SK-N-SH treated with all-trans-retinoic acid at 6 μM for 48 hours (cell line): ENCODE measurements around the gene PRSS33.

ENCODE experiments used
- ATAC-seq: fragments of 200-7000 bp; cut with Tn5 transposase; 3 replicates; pipeline ENCODE4 v1.9.1; 2020; ENCODE audit warnings: mild to moderate bottlenecking, moderate library complexity
- BACH2 ChIP-seq: fragments of 250-450 bp; sonication (Bioruptor Pico); IDR thresholded peaks from 2 replicates; pipeline ENCODE4 v1.9.0; 2021; ENCODE audit warnings: mild to moderate bottlenecking, borderline replicate concordance
- CSDC2 ChIP-seq: fragments of 250-450 bp; sonication (Bioruptor Pico); IDR thresholded peaks from 2 replicates; pipeline ENCODE4 v1.5.0; 2020; ENCODE audit warnings: mild to moderate bottlenecking, moderate library complexity
- ESRRG ChIP-seq: fragments of 250-450 bp; sonication (Bioruptor Pico); IDR thresholded peaks from 2 replicates; pipeline ENCODE4 v1.6.1; 2021; ENCODE audit warnings: mild to moderate bottlenecking
- GLIS3 ChIP-seq: fragments of 250-450 bp; sonication (Bioruptor Pico); IDR thresholded peaks from 2 replicates; pipeline ENCODE4 v1.5.0; 2020; ENCODE audit warnings: mild to moderate bottlenecking, moderate library complexity
- OSR1 ChIP-seq: fragments of 250-450 bp; sonication (Bioruptor Pico); IDR thresholded peaks from 2 replicates; pipeline ENCODE4 v1.8.0; 2022; ENCODE audit warnings: moderate library complexity, mild to moderate bottlenecking, inconsistent platforms
- PPARA ChIP-seq: fragments of 250-450 bp; sonication (Bioruptor Pico); IDR thresholded peaks from 2 replicates; pipeline ENCODE4 v1.5.0; 2020; ENCODE audit warnings: mild to moderate bottlenecking, borderline replicate concordance
- RARB ChIP-seq: fragments of 250-450 bp; sonication (Bioruptor Pico); IDR thresholded peaks from 2 replicates; pipeline ENCODE4 v1.8.0; 2021; ENCODE audit warnings: mild to moderate bottlenecking, moderate library complexity
- TCF4 ChIP-seq: fragments of 250-450 bp; sonication (Bioruptor Pico); IDR thresholded peaks from 2 replicates; pipeline ENCODE4 v1.8.0; 2021; ENCODE audit warnings: mild to moderate bottlenecking, moderate library complexity, borderline replicate concordance
- TOX ChIP-seq: fragments of 250-450 bp; sonication (Bioruptor Pico); IDR thresholded peaks from 2 replicates; pipeline ENCODE4 v1.8.0; 2021; ENCODE audit warnings: mild to moderate bottlenecking, moderate library complexity, borderline replicate concordance
- ZC3H10 ChIP-seq: fragments of 250-450 bp; sonication (Bioruptor Pico); IDR thresholded peaks from 2 replicates; pipeline ENCODE4 v1.5.1; 2021; ENCODE audit warnings: mild to moderate bottlenecking, moderate library complexity
- ZFP30 ChIP-seq: fragments of 450-650 bp; formaldehyde crosslinking; IDR thresholded peaks from 2 replicates; pipeline ENCODE4 v1.5.0; 2022; ENCODE audit warnings: mild to moderate bottlenecking, moderate library complexity
- ZNF565 ChIP-seq: fragments of 450-650 bp; formaldehyde crosslinking; conservative IDR thresholded peaks from 2 replicates; pipeline ENCODE4 v1.5.0; 2020; ENCODE audit warnings: low read depth, mild to moderate bottlenecking, moderate library complexity
- ZNF70 ChIP-seq: fragments of 450-650 bp; formaldehyde crosslinking; IDR thresholded peaks from 2 replicates; pipeline ENCODE4 v1.5.0; 2020; ENCODE audit warnings: mild to moderate bottlenecking, moderate library complexity
- ZNF8 ChIP-seq: fragments of 450-650 bp; formaldehyde crosslinking; IDR thresholded peaks from 2 replicates; pipeline ENCODE4 v1.5.0; 2020; ENCODE audit warnings: mild to moderate bottlenecking, moderate library complexity
- TF ChIP-seq, protein P1 (sequence below): fragments of 250-450 bp; sonication (Bioruptor Pico); IDR thresholded peaks from 2 replicates; pipeline ENCODE4 v1.5.0; 2020; ENCODE audit warnings: mild to moderate bottlenecking, moderate library complexity
- TF ChIP-seq, protein P2 (sequence below): fragments of 250-450 bp; sonication (Bioruptor Pico); IDR thresholded peaks from 2 replicates; pipeline ENCODE4 v1.8.0; 2021; ENCODE audit warnings: low read depth, mild to moderate bottlenecking, moderate library complexity, borderline replicate concordance
- TF ChIP-seq, protein P3 (sequence below): fragments of 250-450 bp; sonication (Bioruptor Pico); IDR thresholded peaks from 2 replicates; pipeline ENCODE4 v1.5.1; 2021; ENCODE audit warnings: mild to moderate bottlenecking, moderate library complexity
- TF ChIP-seq, protein P4 (sequence below): fragments of 250-450 bp; sonication (Bioruptor Pico); IDR thresholded peaks from 2 replicates; pipeline ENCODE4 v1.5.1; 2020; ENCODE audit warnings: low read depth, mild to moderate bottlenecking, moderate library complexity

PRSS33 gene

DNA sequence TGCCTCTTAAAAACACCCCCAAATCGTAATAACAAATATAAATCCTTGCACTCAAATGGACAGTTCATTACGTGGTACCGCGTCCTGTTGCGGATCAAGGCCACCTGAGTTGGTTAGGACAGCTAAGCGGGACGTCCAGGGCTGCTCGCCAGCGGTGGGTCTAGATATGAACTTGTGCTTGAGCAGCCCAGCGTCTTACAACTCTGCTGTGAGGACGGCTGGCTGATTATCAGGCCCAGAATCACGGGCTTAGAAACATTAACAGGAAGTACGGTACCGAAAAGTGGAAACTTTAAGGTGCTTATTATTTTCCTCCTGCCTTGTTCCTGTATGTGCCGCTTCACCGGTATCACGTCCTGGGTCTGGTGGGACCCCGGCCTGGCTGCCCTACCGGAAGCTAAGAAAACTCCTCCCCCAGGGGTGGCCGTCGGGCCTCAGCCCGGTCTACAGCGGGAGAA, 35.8 kb downstream of the PRSS33 start:
- ATAC-seq, result no peak
- no peak for TF ChIP-seq BACH2
- no peak for TF ChIP-seq ZNF565 (CRISPR knock-in tag)
- TF ChIP-seq ZNF70 (CRISPR knock-in tag), result no peak
- no peak for TF ChIP-seq OSR1 (CRISPR knock-in tag)
- TF ChIP-seq PPARA, result no peak
- TF ChIP-seq ZFP30 (CRISPR knock-in tag), result no peak
- no peak for TF ChIP-seq ZC3H10 (CRISPR knock-in tag)
- TF ChIP-seq RARB (CRISPR knock-in tag), result no peak
- TF ChIP-seq, protein P1, sequence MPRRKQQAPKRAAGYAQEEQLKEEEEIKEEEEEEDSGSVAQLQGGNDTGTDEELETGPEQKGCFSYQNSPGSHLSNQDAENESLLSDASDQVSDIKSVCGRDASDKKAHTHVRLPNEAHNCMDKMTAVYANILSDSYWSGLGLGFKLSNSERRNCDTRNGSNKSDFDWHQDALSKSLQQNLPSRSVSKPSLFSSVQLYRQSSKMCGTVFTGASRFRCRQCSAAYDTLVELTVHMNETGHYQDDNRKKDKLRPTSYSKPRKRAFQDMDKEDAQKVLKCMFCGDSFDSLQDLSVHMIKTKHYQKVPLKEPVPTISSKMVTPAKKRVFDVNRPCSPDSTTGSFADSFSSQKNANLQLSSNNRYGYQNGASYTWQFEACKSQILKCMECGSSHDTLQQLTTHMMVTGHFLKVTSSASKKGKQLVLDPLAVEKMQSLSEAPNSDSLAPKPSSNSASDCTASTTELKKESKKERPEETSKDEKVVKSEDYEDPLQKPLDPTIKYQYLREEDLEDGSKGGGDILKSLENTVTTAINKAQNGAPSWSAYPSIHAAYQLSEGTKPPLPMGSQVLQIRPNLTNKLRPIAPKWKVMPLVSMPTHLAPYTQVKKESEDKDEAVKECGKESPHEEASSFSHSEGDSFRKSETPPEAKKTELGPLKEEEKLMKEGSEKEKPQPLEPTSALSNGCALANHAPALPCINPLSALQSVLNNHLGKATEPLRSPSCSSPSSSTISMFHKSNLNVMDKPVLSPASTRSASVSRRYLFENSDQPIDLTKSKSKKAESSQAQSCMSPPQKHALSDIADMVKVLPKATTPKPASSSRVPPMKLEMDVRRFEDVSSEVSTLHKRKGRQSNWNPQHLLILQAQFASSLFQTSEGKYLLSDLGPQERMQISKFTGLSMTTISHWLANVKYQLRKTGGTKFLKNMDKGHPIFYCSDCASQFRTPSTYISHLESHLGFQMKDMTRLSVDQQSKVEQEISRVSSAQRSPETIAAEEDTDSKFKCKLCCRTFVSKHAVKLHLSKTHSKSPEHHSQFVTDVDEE, result no peak
- TF ChIP-seq, protein P2, sequence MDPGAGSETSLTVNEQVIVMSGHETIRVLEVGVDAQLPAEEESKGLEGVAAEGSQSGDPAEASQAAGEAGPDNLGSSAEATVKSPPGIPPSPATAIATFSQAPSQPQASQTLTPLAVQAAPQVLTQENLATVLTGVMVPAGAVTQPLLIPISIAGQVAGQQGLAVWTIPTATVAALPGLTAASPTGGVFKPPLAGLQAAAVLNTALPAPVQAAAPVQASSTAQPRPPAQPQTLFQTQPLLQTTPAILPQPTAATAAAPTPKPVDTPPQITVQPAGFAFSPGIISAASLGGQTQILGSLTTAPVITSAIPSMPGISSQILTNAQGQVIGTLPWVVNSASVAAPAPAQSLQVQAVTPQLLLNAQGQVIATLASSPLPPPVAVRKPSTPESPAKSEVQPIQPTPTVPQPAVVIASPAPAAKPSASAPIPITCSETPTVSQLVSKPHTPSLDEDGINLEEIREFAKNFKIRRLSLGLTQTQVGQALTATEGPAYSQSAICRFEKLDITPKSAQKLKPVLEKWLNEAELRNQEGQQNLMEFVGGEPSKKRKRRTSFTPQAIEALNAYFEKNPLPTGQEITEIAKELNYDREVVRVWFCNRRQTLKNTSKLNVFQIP (CRISPR knock-in tag), result no peak
- TF ChIP-seq, protein P3, sequence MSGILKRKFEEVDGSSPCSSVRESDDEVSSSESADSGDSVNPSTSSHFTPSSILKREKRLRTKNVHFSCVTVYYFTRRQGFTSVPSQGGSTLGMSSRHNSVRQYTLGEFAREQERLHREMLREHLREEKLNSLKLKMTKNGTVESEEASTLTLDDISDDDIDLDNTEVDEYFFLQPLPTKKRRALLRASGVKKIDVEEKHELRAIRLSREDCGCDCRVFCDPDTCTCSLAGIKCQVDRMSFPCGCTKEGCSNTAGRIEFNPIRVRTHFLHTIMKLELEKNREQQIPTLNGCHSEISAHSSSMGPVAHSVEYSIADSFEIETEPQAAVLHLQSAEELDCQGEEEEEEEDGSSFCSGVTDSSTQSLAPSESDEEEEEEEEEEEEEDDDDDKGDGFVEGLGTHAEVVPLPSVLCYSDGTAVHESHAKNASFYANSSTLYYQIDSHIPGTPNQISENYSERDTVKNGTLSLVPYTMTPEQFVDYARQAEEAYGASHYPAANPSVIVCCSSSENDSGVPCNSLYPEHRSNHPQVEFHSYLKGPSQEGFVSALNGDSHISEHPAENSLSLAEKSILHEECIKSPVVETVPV (CRISPR knock-in tag), result no peak
- TF ChIP-seq TCF4 (CRISPR knock-in tag), result no peak
- TF ChIP-seq, protein P4, sequence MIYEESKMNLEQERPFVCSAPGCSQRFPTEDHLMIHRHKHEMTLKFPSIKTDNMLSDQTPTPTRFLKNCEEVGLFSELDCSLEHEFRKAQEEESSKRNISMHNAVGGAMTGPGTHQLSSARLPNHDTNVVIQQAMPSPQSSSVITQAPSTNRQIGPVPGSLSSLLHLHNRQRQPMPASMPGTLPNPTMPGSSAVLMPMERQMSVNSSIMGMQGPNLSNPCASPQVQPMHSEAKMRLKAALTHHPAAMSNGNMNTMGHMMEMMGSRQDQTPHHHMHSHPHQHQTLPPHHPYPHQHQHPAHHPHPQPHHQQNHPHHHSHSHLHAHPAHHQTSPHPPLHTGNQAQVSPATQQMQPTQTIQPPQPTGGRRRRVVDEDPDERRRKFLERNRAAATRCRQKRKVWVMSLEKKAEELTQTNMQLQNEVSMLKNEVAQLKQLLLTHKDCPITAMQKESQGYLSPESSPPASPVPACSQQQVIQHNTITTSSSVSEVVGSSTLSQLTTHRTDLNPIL (CRISPR knock-in tag), result no peak
- TF ChIP-seq TOX (CRISPR knock-in tag), result no peak
- TF ChIP-seq, all 23 proteins: peak for 0

DNA sequence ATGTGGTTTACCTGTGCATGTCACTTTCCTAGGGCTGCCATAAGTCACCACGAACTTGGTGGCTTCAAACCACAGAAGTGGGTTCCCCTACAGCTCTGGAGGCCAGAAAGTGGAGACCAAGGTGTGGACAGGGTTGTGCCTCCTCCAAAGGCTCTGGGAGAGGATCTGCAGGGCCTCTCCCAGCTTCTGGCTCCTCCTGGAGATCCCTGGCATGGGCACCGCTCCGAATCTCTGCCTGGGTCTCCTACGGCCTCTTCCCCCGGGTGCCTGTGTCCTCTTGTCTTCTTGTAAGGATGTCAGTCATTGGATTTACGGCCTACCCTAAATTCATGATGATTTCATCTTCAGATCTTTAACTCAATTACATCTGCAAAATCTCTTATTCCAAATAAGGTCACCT, 37.4 kb downstream of the PRSS33 start:
- ATAC-seq, result no peak
- no peak for TF ChIP-seq OSR1 (CRISPR knock-in tag)
- TF ChIP-seq ZNF70 (CRISPR knock-in tag), result no peak
- TF ChIP-seq, protein P1, result no peak
- no peak for TF ChIP-seq ZNF8 (CRISPR knock-in tag)
- TF ChIP-seq PPARA, result no peak
- no peak for TF ChIP-seq RARB (CRISPR knock-in tag)
- no peak for TF ChIP-seq GLIS3 (CRISPR knock-in tag)

DNA sequence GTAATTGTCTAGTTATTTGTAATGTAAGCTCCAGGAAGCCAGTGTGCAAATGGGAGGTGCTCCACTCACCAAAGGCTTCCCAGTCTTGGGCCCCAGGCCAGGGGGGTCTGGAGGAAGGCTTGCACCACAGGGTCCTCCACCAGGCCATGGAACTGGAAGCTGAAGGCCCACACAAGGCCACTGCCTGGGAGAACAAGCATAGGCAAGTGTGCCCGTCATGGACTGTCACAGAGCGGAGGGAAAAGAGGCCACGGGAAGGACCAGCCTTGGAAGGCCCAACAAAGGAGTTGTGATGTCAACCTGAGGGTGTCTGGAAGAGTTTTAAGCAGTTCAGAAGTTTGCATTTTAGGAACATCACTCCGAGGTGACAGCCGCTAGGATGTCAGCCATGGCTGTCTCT, 37.9 kb downstream of the PRSS33 start:
- no peak for ATAC-seq
- TF ChIP-seq ZNF565 (CRISPR knock-in tag), result no peak
- TF ChIP-seq ESRRG, result no peak
- TF ChIP-seq ZC3H10 (CRISPR knock-in tag), result no peak
- TF ChIP-seq PPARA, result no peak
- no peak for TF ChIP-seq CSDC2 (CRISPR knock-in tag)
- TF ChIP-seq TCF4 (CRISPR knock-in tag), result no peak
